Parathyroid adenoma (tissue), 2 donors: ENCODE data around the gene ZBTB20.

ENCODE experiments used
- H2AFZ ChIP-seq: fragments of 300-600 bp; sonication (generic); one replicate; pipeline ENCODE4 v1.7.0; 2017; ENCODE audit warnings: antibody characterized with exemption, mild to moderate bottlenecking
- H3K27ac ChIP-seq: fragments of 300-600 bp; sonication (generic); one replicate; pipeline ENCODE4 v1.7.0; 2017
- H3K27me3 ChIP-seq: fragments of 300-600 bp; sonication (generic); one replicate; pipeline ENCODE4 v1.7.0; 2017; ENCODE audit warnings: low read length; ENCODE audit not compliant: control insufficient read depth, insufficient read depth
- H3K36me3 ChIP-seq: fragments of 300-600 bp; sonication (generic); one replicate; pipeline ENCODE4 v1.7.0; 2017; ENCODE audit warnings: low read length; ENCODE audit not compliant: control insufficient read depth, insufficient read depth
- H3K4me1 ChIP-seq: fragments of 300-600 bp; sonication (generic); one replicate; pipeline ENCODE4 v1.7.0; 2017; ENCODE audit warnings: control low read depth
- H3K4me2 ChIP-seq: fragments of 300-600 bp; sonication (generic); one replicate; pipeline ENCODE4 v1.7.0; 2017; ENCODE audit warnings: low read length
- H3K4me3 ChIP-seq: fragments of 300-600 bp; sonication (generic); one replicate; pipeline ENCODE4 v1.7.0; 2017; ENCODE audit warnings: low read depth, low read length
- H3K79me2 ChIP-seq: fragments of 300-600 bp; sonication (generic); one replicate; pipeline ENCODE4 v1.7.0; 2017; ENCODE audit warnings: control low read depth
- H3K9ac ChIP-seq: fragments of 300-600 bp; sonication (generic); one replicate; pipeline ENCODE4 v1.7.0; 2017; ENCODE audit warnings: mild to moderate bottlenecking
- H3K9me3 ChIP-seq: fragments of 300-600 bp; sonication (generic); one replicate; pipeline ENCODE4 v1.7.0; 2017; ENCODE audit warnings: low read length; ENCODE audit not compliant: control insufficient read depth
- CTCF ChIP-seq: fragments of 300-600 bp; sonication (generic); IDR thresholded peaks from one replicate; pipeline ENCODE4 v1.7.0; 2017; ENCODE audit warnings: antibody characterized with exemption, mild to moderate bottlenecking
- donor health status: primary hyperparathyroidism.

ZBTB20 gene

GRCh38 chr3:114874522-114874971 lies 272.5 kb downstream of the ZBTB20 start:
- Histone ChIP-seq H3K4me2 (no peak overlapping the region), H3K9me3 (no peaks in the 10 kb centered on the region), H3K27ac (no peak overlapping the region), H3K36me3 (no peaks in the 10 kb centered on the region), H2AFZ (no peak overlapping the region), H3K4me3 (no peak overlapping the region), H3K79me2 (no peaks in the 10 kb centered on the region), H3K4me1 (peaks cover 8% of the 10 kb centered on the region), H3K9ac (no peak overlapping the region), H3K27me3 (no peaks in the 10 kb centered on the region)
- no peak for TF ChIP-seq CTCF

GRCh38 chr3:114873591-114873990 lies 273.5 kb downstream of the ZBTB20 start:
- Histone ChIP-seq H3K4me3 (no peak overlapping the region), H2AFZ (no peak overlapping the region), H3K79me2 (no peaks in the 10 kb centered on the region), H3K36me3 (no peaks in the 10 kb centered on the region), H3K9ac (no peak overlapping the region), H3K9me3 (no peaks in the 10 kb centered on the region), H3K4me1 (no peaks in the 10 kb centered on the region), H3K4me2 (no peak overlapping the region), H3K27ac (no peak overlapping the region), H3K27me3 (no peaks in the 10 kb centered on the region)
- no peak for TF ChIP-seq CTCF

GRCh38 chr3:114872588-114872987 lies 274.5 kb downstream of the ZBTB20 start:
- TF ChIP-seq CTCF: no peak
- Histone ChIP-seq H3K36me3 (no peaks in the 10 kb centered on the region), H3K27me3 (no peaks in the 10 kb centered on the region), H3K9me3 (no peaks in the 10 kb centered on the region), H3K27ac (no peak overlapping the region), H2AFZ (no peak overlapping the region), H3K4me1 (no peaks in the 10 kb centered on the region), H3K4me3 (no peak overlapping the region), H3K9ac (no peak overlapping the region), H3K79me2 (no peaks in the 10 kb centered on the region), H3K4me2 (no peak overlapping the region)

- Histone ChIP-seq H3K4me1 (no peaks in the 10 kb centered on the region), H3K9me3 (no peaks in the 10 kb centered on the region), H3K9ac (no peak overlapping the region), H3K4me3 (no peak overlapping the region), H3K27ac (no peak overlapping the region), H2AFZ (no peak overlapping the region), H3K4me2 (no peak overlapping the region), H3K36me3 (no peaks in the 10 kb centered on the region), H3K79me2 (no peaks in the 10 kb centered on the region), H3K27me3 (no peaks in the 10 kb centered on the region)
- no peak for TF ChIP-seq CTCF
Measured at GRCh38 chr3:114872050-114872449, 275.0 kb downstream of the ZBTB20 start.

- Histone ChIP-seq H3K4me3 (no peak overlapping the region), H3K27ac (no peak overlapping the region), H3K9me3 (no peaks in the 10 kb centered on the region), H3K79me2 (no peaks in the 10 kb centered on the region), H3K4me1 (no peaks in the 10 kb centered on the region), H3K36me3 (no peaks in the 10 kb centered on the region), H2AFZ (no peak overlapping the region), H3K4me2 (no peak overlapping the region), H3K27me3 (no peaks in the 10 kb centered on the region), H3K9ac (no peak overlapping the region)
- no peak for TF ChIP-seq CTCF
Measured at GRCh38 chr3:114867835-114868503, 279.1 kb downstream of the ZBTB20 start.
